Testis (tissue), 2 donors: ENCODE results near the gene ZC3H18.

Experiments
- CTCF ChIP-seq, 3 experiments: fragments of 450-650 bp in 2 of 3; fragments of 200-600 bp in 1 of 3; sonication (generic) in 1 of 3; IDR thresholded peaks; one replicate each; pipeline ENCODE4 v1.5.1; 2016 to 2019; ENCODE audit warnings: antibody characterized with exemption in 3 of 3, mild to moderate bottlenecking in 2 of 3, moderate library complexity in 1 of 3
- POLR2A ChIP-seq: fragments of 450-650 bp; IDR thresholded peaks from one replicate; pipeline ENCODE4 v1.6.1; 2017; ENCODE audit warnings: antibody characterized with exemption, mild to moderate bottlenecking, moderate library complexity

DNA sequence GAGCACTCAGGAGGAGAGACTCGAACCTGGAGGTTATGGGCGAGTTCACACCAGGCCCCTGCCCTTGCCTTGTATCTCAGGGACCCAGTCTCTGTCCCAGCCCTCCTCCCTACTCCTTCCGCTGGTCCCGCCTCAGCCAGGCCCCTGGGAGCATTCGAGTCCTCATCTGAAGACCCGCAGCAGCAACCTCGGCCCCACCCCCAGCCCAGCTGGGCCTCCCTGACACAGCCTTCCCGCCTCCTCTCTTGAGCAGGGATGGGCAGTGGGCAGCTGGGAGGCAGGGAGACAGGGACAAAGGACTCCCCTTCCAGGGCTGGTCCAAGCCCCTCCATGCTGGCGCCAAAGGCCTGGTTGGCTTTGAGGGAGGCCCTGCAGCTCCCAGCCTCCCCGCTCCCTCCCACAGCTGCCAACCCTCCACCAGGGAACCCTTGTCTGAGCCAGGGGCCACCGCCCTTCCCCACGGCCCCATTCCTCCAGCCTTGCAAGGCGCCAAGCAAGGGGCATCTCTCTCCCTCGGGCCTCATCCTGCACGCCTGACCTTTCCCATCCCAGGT, 15.4 kb upstream of the ZC3H18 start:
- no peak for TF ChIP-seq CTCF (IDR thresholded peaks at IDR 0.05)
- no peak for TF ChIP-seq POLR2A
